Muscle of back (tissue), 11 donors: ENCODE measurements around the gene ZNF560. TPM values are rescaled to one million over a fixed set of nuclear protein-coding genes. Genes with fewer than 3 reads are reported as not detected.

ENCODE experiments used
- DNase-seq, 3 donors: peaks; one replicate each; pipeline versions ENCODE4 v3.0.0 to v3.0.0-alpha.2; 2013
- polyA plus RNA-seq, 10 donors: library from polyadenylated mRNA; unstranded; fragments of 120-200 nt; gene quantifications; one replicate each; pipeline ENCODE4 v1.2.1, GENCODE V29; 2013; ENCODE audit not compliant: insufficient read length in 10 of 10

Gene ZNF560
- polyA plus RNA-seq, 10 donors, result 0.09 to 0.71 (median 0.23) TPM; not detected in 1

DNA sequence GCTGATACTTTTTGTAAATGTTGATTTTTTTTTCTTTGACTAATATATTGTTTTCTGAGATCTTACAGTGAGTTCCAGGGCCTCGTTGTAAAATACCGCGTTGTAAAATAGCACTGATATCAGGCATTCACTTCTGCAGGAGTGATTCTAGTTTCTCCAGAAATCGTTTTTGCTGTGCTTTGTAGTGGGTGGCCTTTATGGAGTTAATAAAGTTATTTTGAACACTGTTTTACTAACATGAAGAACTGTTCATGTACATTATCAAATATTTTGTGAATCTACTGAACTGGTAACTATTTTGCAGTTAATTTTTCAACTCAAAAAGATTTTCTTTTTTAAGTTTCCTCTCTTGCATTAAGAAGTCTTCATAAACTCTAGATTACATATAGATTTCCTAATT, 62.1 kb downstream of the ZNF560 start:
- DNase-seq, result no peak

- peak; percentile 90 to 97 (median 94) for DNase-seq
Observed at GRCh38 chr19:9435279-9436268, 62.8 kb downstream of the ZNF560 start, which contains the start of gene ZNF266. TSS of gene ZNF266 (minus strand) at chr19:9435573. CDS start at chr19:9420089, 15,484 bp downstream.

DNA sequence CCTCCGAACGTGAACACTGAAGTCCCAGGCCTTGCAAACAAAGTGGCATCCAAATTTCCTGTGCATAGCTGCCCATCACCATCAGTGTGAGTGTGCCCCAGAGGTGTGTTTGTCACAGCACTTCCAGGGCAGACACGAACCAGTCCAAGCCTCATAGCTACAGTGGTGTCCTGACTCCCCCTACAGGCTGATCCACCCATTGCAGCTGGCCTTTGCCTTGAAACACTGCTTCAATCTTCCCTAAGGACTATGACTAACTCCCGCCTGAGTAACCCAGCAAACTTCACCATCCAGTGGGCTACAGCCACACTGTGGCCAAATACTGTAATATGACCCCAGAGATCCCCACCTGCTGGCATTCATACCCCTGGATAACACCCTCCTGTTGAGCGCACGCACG, 66.9 kb downstream of the ZNF560 start:
- DNase-seq, result no peak

GRCh38 chr19:9430444-9430843, 68.0 kb downstream of the ZNF560 start:
- DNase-seq, result no peak

DNA sequence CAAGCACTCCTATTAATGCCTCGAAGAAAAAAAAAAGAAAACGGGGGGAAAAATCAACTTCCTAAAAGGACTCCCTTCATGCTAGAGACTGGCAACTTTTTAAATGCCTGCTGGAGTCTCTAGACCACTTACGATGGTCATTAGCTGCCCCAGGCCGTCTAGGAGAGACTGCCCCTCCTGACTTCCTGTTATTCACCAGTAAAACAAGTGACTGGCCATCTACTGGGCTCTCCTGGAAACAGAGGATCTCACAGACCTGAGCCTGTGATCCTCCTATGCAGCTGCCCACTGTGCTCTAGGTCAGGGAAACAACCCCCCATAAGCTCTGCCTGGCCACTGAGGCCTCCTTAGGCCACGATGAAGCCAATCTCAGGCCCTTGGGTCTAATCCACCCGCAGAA, 70.5 kb downstream of the ZNF560 start:
- DNase-seq, result no peak

Other genes with a start within 250 kb of the ZNF560 start
- not detected for gene OR7E24, start 247.7 kb downstream of the ZNF560 start, polyA plus RNA-seq
- 1 to 10 TPM; 2.0 to 4.9 (median 3.6) TPM for gene ZNF699, start 188.8 kb downstream of the ZNF560 start, polyA plus RNA-seq
- 10 to 100 TPM; 18.5 to 36.4 (median 29.4) TPM for gene ZNF559, start 174.4 kb downstream of the ZNF560 start, polyA plus RNA-seq
- 1 to 10 TPM; 2.8 to 7.9 (median 5.5) TPM for gene ZNF177, start 135.6 kb downstream of the ZNF560 start, polyA plus RNA-seq
- 10 to 100 TPM; 10.7 to 44.6 (median 24.8) TPM for gene ZNF266, start 63.0 kb downstream of the ZNF560 start, polyA plus RNA-seq
- gene ZNF426, start 40.0 kb upstream of the ZNF560 start, polyA plus RNA-seq, result 10 to 100 TPM in 9 of 10 donors, 1 to 10 TPM in 1; 9.5 to 14.7 (median 12.5) TPM
- 10 to 100 TPM in 5 of 10 donors, 1 to 10 TPM in 5; 6.4 to 15.6 (median 9.6) TPM for gene ZNF121, start 85.9 kb upstream of the ZNF560 start, polyA plus RNA-seq
- gene ZNF561, start 122.6 kb upstream of the ZNF560 start, polyA plus RNA-seq, result 10 to 100 TPM; 26.7 to 40.1 (median 35.2) TPM
- gene ZNF562, start 176.5 kb upstream of the ZNF560 start, polyA plus RNA-seq, result 10 to 100 TPM; 13.0 to 22.6 (median 18.0) TPM